ENCODE data around the gene PRKACA. TPM values are rescaled to one million over a fixed set of nuclear protein-coding genes. Genes with fewer than 3 reads are reported as not detected.
A peak's percentile ranks its signal among the peaks of the same experiment; 100 is the strongest.

PRKACA gene
- total and polyA plus RNA-seq, 2 donors (not counting 3 experiments of a cell fraction or from before 2014, with no cell fraction given): 44.2 to 97.5 TPM

GRCh38 chr19:14080887-14081796 lies 36.4 kb downstream of the PRKACA start:
- CTCF ChIA-PET: interaction anchor here (1.2 to 5.6 kb wide), 8 partner anchors 9 to 74 kb away, joined by 4 to 21 read pairs (median 4); partner anchors contain the start of genes ASF1B and MISP3

GRCh38 chr19:14078411-14078810 lies 39.2 kb downstream of the PRKACA start:
- no TSS peak for BruUV-seq (replicated peaks)
- Histone ChIP-seq H3K9me3 (replicated peaks; ENCODE audit: control insufficient read depth, insufficient read depth, low read length) (no peaks in the 10 kb centered on the region), H3K27me3 (ENCODE audit: control insufficient read depth in 2 of 2, insufficient read depth in 2 of 2, low read length in 2 of 2) (no peaks in the 10 kb centered on the region), H2AFZ (ENCODE audit: low read depth, low read length) (no peak overlapping the region), H3K27ac (ENCODE audit: insufficient read depth, low read depth, low read length) (no peak overlapping the region), H3K9ac (replicated peaks; ENCODE audit: extremely low read depth, insufficient read depth, low read length) (no peak overlapping the region), H3K4me2 (ENCODE audit: insufficient read depth, low read length) (no peak overlapping the region), H3K4me3 (replicated peaks in 1 of 3; ENCODE audit: insufficient read depth in 1 of 3, low read depth in 1 of 3, low read length in 3 of 3) (no peak overlapping the region), H3K9me1 (replicated peaks; ENCODE audit: control insufficient read depth, extremely low read depth, insufficient read depth, low read length) (no peaks in the 10 kb centered on the region), H3K36me3 (ENCODE audit: control insufficient read depth in 2 of 2, extremely low read depth in 1 of 2, insufficient read depth in 2 of 2, low read length in 2 of 2) (no peaks in the 10 kb centered on the region), H3K4me1 (ENCODE audit: control insufficient read depth, extremely low read depth, insufficient read depth, low read length) (peaks cover 26% of the 10 kb centered on the region), H3K79me2 (ENCODE audit: control insufficient read depth, insufficient read depth, low read length) (no peaks in the 10 kb centered on the region), H4K20me1 (replicated peaks; ENCODE audit: control insufficient read depth, extremely low read depth, insufficient read depth, low read length) (no peaks in the 10 kb centered on the region)
- POLR2A ChIA-PET: no interaction called here
- no peak for TF ChIP-seq GATA2 (IDR thresholded peaks at IDR 0.05; ENCODE audit: insufficient read depth, insufficient read length, low read depth, low read length)
- TF ChIP-seq FOS (IDR thresholded peaks at IDR 0.05; ENCODE audit: borderline replicate concordance, insufficient read depth, low read length): no peak
- TF ChIP-seq JUN (IDR thresholded peaks at IDR 0.05; ENCODE audit: borderline replicate concordance, insufficient read depth, insufficient read length, low read depth): no peak
- no peak for TF ChIP-seq CTCF (IDR thresholded peaks at IDR 0.05; ENCODE audit: extremely low read depth in 1 of 2, insufficient read depth in 1 of 2, low read depth in 1 of 2, low read length in 2 of 2)
- no peak for TF ChIP-seq POLR2A (IDR thresholded peaks at IDR 0.05; ENCODE audit: low read depth, low read length)
- TF ChIP-seq MAX (IDR thresholded peaks at IDR 0.05; ENCODE audit: insufficient read depth, insufficient read length): no peak
- intact Hi-C loops (cut with micrococcal nuclease) (no loop called here), dilution Hi-C loops (cut with MboI; ENCODE audit: extremely low pct_ligation_motif_present, low sequenced_read_pairs) (no loop called here)
- FAIRE-seq (no peak), DNase-seq (ENCODE audit: low read depth, low spot score) (no peak)
- CTCF ChIA-PET: interaction anchor here (0.7 to 1.0 kb wide), 3 partner anchors 35 to 1017 kb away, joined by 3 to 4 read pairs (median 3); no protein-coding TSS in a partner anchor

More at GRCh38 chr19:14080887-14081796, 36.4 kb downstream of the PRKACA start:
- H4K20me1 ChIP-seq (replicated peaks; ENCODE audit: control insufficient read depth, extremely low read depth, insufficient read depth, low read length): no peaks in the 10 kb centered on the region
- dilution Hi-C loops (cut with MboI; ENCODE audit: extremely low pct_ligation_motif_present, low sequenced_read_pairs) (no loop called here), intact Hi-C loops (cut with micrococcal nuclease) (loop anchor here (1.0 to 2.0 kb wide), 5 partner anchors 36 to 175 kb away; partner anchors contain the start of genes ASF1B, BRME1, CC2D1A and PRKACA)
- FAIRE-seq: peak; percentile 100
- H3K9ac ChIP-seq (replicated peaks; ENCODE audit: extremely low read depth, insufficient read depth, low read length): peak overlapping the region; percentile 73
- H3K36me3 ChIP-seq (ENCODE audit: control insufficient read depth in 2 of 2, extremely low read depth in 1 of 2, insufficient read depth in 2 of 2, low read length in 2 of 2): no peaks in the 10 kb centered on the region
- no peaks in the 10 kb centered on the region for H3K27me3 ChIP-seq (ENCODE audit: control insufficient read depth in 2 of 2, insufficient read depth in 2 of 2, low read length in 2 of 2)
- H3K27ac ChIP-seq (ENCODE audit: insufficient read depth, low read depth, low read length): peak overlapping the region; percentile 66
- peak overlapping the region; percentile 71 for H2AFZ ChIP-seq (ENCODE audit: low read depth, low read length)
- BruUV-seq (replicated peaks): TSS peak; percentile 92
- no peaks in the 10 kb centered on the region for H3K9me1 ChIP-seq (replicated peaks; ENCODE audit: control insufficient read depth, extremely low read depth, insufficient read depth, low read length)
- POLR2A ChIA-PET: interaction anchor here (0.6 to 1.3 kb wide), 2 partner anchors 9 to 35 kb away, joined by 3 to 4 read pairs; no protein-coding TSS in a partner anchor
- peak; percentile 100 for DNase-seq (ENCODE audit: low read depth, low spot score)
- H3K4me1 ChIP-seq (ENCODE audit: control insufficient read depth, extremely low read depth, insufficient read depth, low read length): peaks cover 12% of the 10 kb centered on the region
- H3K79me2 ChIP-seq (ENCODE audit: control insufficient read depth, insufficient read depth, low read length): no peaks in the 10 kb centered on the region
- H3K9me3 ChIP-seq (replicated peaks; ENCODE audit: control insufficient read depth, insufficient read depth, low read length): no peaks in the 10 kb centered on the region
- peak overlapping the region; percentile 59 to 77 (median 69) for H3K4me3 ChIP-seq (replicated peaks in 1 of 3; ENCODE audit: insufficient read depth in 1 of 3, low read depth in 1 of 3, low read length in 3 of 3)
- peak overlapping the region; percentile 58 for H3K4me2 ChIP-seq (ENCODE audit: insufficient read depth, low read length)
- TF ChIP-seq POLR2AphosphoS5 (IDR thresholded peaks at IDR 0.05; ENCODE audit: insufficient read depth, low read depth, low read length) (peak; percentile 84), POLR2A (IDR thresholded peaks at IDR 0.05; ENCODE audit: low read depth, low read length) (peak; percentile 97), EZH2 (IDR thresholded peaks at IDR 0.05; ENCODE audit: borderline replicate concordance, low read depth, low read length, severe bottlenecking) (no peak)

All from endothelial cell of umbilical vein (primary cell).